Measurements from ENCODE around the gene CLIP1. TPM values are rescaled to one million over a fixed set of nuclear protein-coding genes. Genes with fewer than 3 reads are reported as not detected.

Gene CLIP1
- polyA plus RNA-seq, 3 donors, result 6.7 to 50.9 (median 12.9) TPM

DNA sequence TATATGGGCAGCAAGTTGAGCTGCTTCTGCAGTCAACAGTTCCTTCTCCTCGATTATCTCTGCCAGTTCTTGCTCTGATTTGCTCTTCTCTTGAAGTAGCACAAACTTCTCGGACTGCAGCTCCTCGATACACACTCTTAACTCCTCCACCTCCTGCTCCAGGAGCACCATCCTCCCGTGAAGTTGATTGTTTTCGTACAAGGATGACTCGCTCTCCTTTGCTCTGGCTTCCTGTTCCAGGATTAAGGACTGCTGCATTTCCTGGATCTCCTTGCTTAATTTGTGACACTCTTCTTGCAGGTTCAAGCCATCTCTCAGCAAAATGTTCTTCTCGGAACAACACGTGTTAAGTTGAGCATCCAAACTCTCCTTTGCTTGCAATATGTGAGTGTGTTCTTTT lies 100.0 kb downstream of the CLIP1 start:
- Mint-ChIP-seq H3K9me3 (no peaks in the 10 kb centered on the region), H3K4me1 (no peaks in the 10 kb centered on the region), H3K36me3 (peaks cover 66 to 81% of the 10 kb centered on the region in 2 donors), H3K4me3 (no peak overlapping the region), H3K27ac (no peak overlapping the region), H3K27me3 (ENCODE audit: low read depth in 3 of 3) (peaks cover 0 to 2% (median 0%) of the 10 kb centered on the region in 3 donors)
- Histone ChIP-seq H4K20me1 (ENCODE audit: insufficient read depth, low read length) (peaks cover 3% of the 10 kb centered on the region), H3K9ac (ENCODE audit: insufficient read depth, low read length, poor library complexity, severe bottlenecking) (no peak overlapping the region), H3K4me3 (replicated peaks in 1 of 3; ENCODE audit: low read depth in 2 of 3, low read length in 3 of 3) (no peak overlapping the region), H3K36me3 (replicated peaks in 1 of 2; ENCODE audit: control insufficient read depth in 1 of 2, insufficient read depth in 2 of 2, low read length in 2 of 2) (peaks cover 76 to 94% of the 10 kb centered on the region in 2 donors), H3K4me1 (ENCODE audit: control insufficient read depth in 1 of 2, insufficient read depth in 2 of 2, low read length in 2 of 2) (no peaks in the 10 kb centered on the region), H3K9me3 (replicated peaks in 1 of 2; ENCODE audit: control insufficient read depth in 1 of 2, insufficient read depth in 1 of 2, low read length in 2 of 2) (no peaks in the 10 kb centered on the region), H3K27me3 (ENCODE audit: control insufficient read depth in 2 of 2, insufficient read depth in 2 of 2, low read length in 2 of 2) (no peaks in the 10 kb centered on the region), H3K4me2 (replicated peaks; ENCODE audit: extremely low read depth, low read length, poor library complexity, severe bottlenecking) (no peak overlapping the region), H3K79me2 (ENCODE audit: insufficient read depth, low read length) (no peaks in the 10 kb centered on the region), H3K27ac (ENCODE audit: low read depth in 1 of 2, low read length in 2 of 2) (no peak overlapping the region), H2AFZ (ENCODE audit: insufficient read depth, low read depth, low read length, poor library complexity, severe bottlenecking) (no peak overlapping the region)
- no peak for DNase-seq
- 94% methylated on average over 8 of the region's 8 CpGs for WGBS (ENCODE audit: insufficient coverage)
- TF ChIP-seq, protein P1, sequence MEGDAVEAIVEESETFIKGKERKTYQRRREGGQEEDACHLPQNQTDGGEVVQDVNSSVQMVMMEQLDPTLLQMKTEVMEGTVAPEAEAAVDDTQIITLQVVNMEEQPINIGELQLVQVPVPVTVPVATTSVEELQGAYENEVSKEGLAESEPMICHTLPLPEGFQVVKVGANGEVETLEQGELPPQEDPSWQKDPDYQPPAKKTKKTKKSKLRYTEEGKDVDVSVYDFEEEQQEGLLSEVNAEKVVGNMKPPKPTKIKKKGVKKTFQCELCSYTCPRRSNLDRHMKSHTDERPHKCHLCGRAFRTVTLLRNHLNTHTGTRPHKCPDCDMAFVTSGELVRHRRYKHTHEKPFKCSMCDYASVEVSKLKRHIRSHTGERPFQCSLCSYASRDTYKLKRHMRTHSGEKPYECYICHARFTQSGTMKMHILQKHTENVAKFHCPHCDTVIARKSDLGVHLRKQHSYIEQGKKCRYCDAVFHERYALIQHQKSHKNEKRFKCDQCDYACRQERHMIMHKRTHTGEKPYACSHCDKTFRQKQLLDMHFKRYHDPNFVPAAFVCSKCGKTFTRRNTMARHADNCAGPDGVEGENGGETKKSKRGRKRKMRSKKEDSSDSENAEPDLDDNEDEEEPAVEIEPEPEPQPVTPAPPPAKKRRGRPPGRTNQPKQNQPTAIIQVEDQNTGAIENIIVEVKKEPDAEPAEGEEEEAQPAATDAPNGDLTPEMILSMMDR (IDR thresholded peaks at IDR 0.05), result no peak
- intact Hi-C loops (cut with micrococcal nuclease), result no loop called here

DNA sequence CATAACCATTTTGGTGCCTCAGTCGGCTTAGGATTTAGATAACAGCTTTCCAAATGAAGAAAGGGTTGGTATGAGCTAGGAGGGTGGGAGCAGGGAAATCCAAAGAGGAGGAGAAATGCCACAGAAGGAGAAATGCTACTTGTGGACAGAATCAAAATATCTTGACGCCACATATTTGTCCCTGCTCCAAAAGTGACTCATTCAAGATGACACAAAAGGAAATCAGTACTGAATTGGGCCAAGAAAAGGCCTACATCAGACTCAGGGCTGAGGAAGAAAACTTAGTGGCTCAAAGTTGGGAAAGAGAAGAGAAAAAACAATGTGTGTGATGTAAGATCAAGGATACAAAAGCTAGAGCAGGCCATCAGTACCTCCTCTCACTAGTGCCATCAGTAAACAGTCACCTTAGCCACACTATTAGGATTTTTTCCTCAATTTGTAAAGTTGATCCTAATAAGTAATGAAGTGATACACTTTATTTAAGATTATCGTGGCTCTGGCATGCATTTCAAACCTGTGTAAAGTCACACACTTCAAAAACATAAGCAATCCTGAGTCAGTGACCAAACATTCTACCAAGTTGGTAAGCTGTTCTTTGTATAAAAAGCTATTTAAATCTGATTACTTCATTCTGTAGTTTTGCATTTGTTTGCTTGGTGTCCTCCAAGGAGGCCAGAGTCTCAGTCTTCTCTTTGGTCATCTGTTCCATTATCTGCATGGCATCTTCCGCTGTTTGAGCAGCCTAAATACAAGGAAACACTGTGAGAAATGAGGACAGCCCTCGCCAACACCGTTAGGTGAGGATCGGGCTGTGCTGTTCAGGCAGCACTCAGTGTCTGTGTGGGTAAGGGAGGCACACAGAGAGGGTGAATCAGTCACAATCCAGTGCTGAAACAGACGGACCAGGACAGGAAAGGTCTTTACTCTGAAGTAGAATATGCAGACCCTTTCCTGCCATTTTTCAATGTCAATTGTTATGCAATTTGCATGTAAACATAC lies 103.6 kb downstream of the CLIP1 start:
- H3K36me3 ChIP-seq (replicated peaks in 1 of 2; ENCODE audit: control insufficient read depth in 1 of 2, insufficient read depth in 2 of 2, low read length in 2 of 2), result peaks cover 75 to 94% of the 10 kb centered on the region in 2 donors
- DNase-seq, result no peak
- H4K20me1 ChIP-seq (ENCODE audit: insufficient read depth, low read length), result peaks cover 3% of the 10 kb centered on the region
- no peak overlapping the region for H3K4me3 Mint-ChIP-seq
- intact Hi-C loops (cut with micrococcal nuclease), result no loop called here
- H3K4me2 ChIP-seq (replicated peaks; ENCODE audit: extremely low read depth, low read length, poor library complexity, severe bottlenecking), result no peak overlapping the region
- H3K79me2 ChIP-seq (ENCODE audit: insufficient read depth, low read length), result no peaks in the 10 kb centered on the region
- H3K27ac ChIP-seq (ENCODE audit: low read depth in 1 of 2, low read length in 2 of 2), result no peak overlapping the region
- H2AFZ ChIP-seq (ENCODE audit: insufficient read depth, low read depth, low read length, poor library complexity, severe bottlenecking), result no peak overlapping the region
- H3K9me3 Mint-ChIP-seq, result no peaks in the 10 kb centered on the region
- peaks cover 0 to 2% (median 0%) of the 10 kb centered on the region in 3 donors for H3K27me3 Mint-ChIP-seq (ENCODE audit: low read depth in 3 of 3)
- no peak overlapping the region for H3K9ac ChIP-seq (ENCODE audit: insufficient read depth, low read length, poor library complexity, severe bottlenecking)
- H3K36me3 Mint-ChIP-seq, result peaks cover 76 to 88% of the 10 kb centered on the region in 2 donors
- WGBS (ENCODE audit: insufficient coverage), result 100% methylated on average over 5 of the region's 8 CpGs
- H3K27ac Mint-ChIP-seq, result peak overlapping the region in 1 of 7 donors; percentile 50
- no peaks in the 10 kb centered on the region for H3K27me3 ChIP-seq (ENCODE audit: control insufficient read depth in 2 of 2, insufficient read depth in 2 of 2, low read length in 2 of 2)
- no peaks in the 10 kb centered on the region for H3K4me1 ChIP-seq (ENCODE audit: control insufficient read depth in 1 of 2, insufficient read depth in 2 of 2, low read length in 2 of 2)
- no peaks in the 10 kb centered on the region for H3K4me1 Mint-ChIP-seq
- H3K9me3 ChIP-seq (replicated peaks in 1 of 2; ENCODE audit: control insufficient read depth in 1 of 2, insufficient read depth in 1 of 2, low read length in 2 of 2), result no peaks in the 10 kb centered on the region
- H3K4me3 ChIP-seq (replicated peaks in 1 of 3; ENCODE audit: low read depth in 2 of 3, low read length in 3 of 3), result no peak overlapping the region
- TF ChIP-seq, protein P1 (IDR thresholded peaks at IDR 0.05), result no peak
